ENCODE results near the gene CFAP90.

DNA sequence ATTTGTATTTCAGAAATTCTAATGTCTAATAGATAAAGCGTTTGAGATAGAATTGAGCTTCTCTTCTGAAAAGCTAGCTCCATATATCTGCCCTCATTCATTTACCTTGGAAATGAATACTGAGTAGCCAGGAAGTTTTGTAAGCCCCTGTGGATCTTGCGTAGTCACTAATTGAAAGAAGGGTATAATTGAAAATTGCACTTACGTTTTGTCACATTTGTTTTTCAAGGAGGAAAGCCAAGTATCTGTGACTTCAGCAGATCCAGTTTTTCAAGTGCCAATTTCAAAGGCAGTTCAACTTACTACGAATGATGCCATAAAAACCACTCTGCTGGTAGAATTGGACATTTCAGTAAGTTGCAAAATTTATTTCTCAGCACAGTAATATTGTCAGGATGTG, 32.0 kb upstream of the CFAP90 start:
- TF ChIP-seq EZH2 (IDR thresholded peaks at IDR 0.05; ENCODE audit: borderline replicate concordance, low read length): no peak
- TF ChIP-seq, protein P1, sequence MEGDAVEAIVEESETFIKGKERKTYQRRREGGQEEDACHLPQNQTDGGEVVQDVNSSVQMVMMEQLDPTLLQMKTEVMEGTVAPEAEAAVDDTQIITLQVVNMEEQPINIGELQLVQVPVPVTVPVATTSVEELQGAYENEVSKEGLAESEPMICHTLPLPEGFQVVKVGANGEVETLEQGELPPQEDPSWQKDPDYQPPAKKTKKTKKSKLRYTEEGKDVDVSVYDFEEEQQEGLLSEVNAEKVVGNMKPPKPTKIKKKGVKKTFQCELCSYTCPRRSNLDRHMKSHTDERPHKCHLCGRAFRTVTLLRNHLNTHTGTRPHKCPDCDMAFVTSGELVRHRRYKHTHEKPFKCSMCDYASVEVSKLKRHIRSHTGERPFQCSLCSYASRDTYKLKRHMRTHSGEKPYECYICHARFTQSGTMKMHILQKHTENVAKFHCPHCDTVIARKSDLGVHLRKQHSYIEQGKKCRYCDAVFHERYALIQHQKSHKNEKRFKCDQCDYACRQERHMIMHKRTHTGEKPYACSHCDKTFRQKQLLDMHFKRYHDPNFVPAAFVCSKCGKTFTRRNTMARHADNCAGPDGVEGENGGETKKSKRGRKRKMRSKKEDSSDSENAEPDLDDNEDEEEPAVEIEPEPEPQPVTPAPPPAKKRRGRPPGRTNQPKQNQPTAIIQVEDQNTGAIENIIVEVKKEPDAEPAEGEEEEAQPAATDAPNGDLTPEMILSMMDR (conservative IDR thresholded peaks at IDR 0.05 in 1 of 2, IDR thresholded peaks at IDR 0.05 in 1 of 2; ENCODE audit: extremely low read depth in 1 of 2, insufficient read depth in 1 of 2, low read depth in 1 of 2, low read length in 2 of 2): no peak

Measured in mammary epithelial cell (primary cell).